NCI-H128 (cell line): ENCODE results near the gene ITPKB.

Experiments
- DNase-seq: peaks from one replicate; lab custom pipeline; 2025; ENCODE audit not compliant: unreplicated experiment; lab: John Stamatoyannopoulos, UW

The ITPKB gene

DNA sequence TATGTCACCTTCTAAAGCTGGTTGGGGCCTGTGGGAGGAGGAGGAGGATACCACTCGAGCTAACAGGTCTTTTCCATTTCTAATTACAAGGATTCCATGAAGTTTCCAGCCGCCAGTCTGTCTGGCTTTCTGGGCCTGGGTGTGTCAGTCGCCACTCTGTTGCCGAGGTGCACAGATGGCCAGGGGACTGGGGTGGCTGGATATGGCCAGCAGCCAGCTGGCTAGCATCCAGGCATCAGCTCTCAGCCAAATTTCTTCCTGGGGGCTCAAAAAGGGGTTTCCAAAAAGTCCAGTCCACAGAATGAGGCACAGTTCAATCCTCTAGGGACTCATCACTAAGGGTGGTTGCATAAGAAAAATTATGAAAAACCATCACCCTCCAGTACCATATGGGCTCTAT, 32.4 kb downstream of the ITPKB start:
- DNase-seq, result no peak

DNA sequence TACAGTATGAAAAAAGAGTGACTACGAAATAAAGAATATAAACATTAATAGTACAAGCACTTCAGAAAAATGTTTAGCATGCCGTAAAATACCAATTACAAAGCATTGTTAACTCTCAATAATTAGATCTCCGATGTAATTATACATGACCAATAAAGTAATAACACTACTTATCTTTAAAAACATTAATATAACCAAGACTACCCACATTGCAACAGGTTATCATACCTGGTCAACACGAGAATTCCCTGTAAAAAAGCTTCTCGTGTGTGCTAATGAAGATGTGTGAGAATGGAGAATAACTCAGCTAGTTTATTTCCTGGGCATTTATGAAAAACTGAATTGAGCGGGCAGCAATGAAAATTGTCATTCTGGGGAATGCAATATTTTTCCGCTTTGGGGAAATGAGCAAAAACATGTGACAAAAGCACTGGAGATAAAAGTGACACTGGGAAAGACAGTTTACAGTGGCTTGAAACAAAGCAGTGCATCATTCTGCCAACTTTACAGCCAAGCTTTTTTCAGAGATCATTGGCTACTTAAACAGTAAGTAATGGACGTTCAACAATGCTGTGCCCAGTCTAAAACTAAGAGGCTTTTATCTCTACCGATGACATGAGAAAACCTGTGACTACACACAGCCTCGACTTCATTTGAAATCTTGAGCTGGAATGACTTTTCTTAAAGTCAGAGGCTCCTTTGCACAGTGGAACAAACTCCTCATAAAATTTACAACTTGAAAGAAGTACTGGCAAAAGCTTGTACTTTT, 34.7 kb downstream of the ITPKB start:
- no peak for DNase-seq

DNA sequence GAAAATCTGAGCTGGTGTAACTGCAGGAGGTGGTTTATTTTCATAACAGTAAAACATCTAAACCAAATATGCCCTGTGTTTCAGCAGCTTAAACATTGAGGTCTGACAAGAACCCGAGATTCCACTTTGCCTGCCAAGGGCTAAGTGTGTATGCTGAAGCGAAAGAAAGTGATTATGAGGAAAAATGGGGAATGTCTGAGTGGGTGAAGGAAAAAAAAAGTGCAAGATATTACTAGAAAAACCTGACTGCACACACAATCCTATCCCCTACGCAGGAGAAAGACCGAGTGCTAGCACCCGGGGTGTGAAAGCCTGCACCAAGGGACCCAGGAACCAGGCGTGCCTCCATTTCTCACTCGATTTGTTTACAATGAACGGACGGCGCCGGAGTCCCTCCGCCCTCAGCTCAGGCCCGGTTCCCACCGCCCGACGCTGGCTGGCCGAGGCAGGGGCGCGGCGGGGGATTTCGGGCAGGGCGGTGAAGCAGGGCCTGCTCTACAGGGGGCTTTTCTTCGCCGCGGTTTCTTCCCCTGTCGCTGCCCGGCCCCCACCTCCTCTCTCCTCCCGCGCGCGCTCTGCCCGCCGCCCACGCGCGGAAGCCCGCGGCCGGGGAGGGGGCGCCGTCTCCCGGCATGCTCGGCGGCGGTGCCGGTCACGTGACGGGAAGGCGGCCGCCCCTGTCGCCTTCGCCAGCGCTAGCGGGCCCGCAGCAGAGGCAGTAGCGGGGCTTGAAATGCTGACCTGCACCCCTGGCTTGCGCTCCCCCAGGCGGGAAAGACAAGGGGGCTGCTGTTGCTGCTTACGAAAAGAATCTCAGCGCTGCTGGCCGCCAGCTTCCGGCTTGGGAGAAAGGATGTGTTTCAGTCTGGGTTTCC, 35.9 kb downstream of the ITPKB start:
- DNase-seq, result no peak

DNA sequence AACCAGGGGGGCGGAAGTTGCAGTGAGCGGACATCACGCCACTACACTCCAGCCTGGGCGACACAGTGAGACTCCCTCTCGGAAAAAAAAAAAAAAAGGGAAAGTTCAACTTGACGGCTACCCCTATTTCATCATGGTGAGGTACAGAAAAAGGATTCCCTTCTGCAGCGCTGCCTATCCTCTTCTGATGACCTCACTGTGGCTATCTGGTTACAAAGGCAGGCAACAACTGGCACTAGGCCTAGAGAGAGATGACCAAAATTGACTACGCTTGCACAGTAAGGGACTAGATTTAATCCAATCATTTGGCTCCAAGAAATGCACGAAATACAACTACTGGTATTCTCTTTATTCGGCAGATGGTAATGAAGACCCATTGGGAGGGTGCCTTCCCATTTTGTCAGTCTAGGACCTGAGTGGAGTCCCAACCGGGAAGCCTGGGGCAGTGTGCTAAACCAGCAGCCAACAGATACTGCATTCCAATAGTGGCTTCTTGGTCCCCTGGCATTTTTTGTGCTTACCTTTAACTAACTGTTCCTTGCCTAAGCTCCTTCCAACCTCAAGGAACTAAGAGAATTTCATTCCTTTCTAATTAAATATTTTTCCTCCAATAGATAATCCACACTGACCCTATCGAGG, 36.6 kb downstream of the ITPKB start:
- DNase-seq, result no peak

DNA sequence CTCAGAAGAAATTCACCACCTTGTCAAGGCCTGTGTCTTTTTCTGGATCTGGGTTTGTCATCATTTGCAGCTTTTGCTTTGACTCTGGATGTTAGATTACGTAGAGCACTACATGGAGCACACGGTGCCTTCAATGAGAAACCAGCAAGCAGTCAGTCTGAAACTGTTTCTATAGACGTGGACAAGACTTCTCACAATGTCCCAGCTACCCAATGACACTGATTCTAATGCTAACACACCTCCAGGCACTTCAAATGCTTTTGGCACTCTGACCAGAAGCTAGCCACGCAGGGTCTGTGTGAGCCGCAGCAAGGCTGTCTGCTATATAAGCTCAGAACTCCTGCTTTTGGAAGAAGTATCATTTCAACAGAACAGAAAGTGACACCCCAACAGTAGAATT, 38.2 kb downstream of the ITPKB start:
- no peak for DNase-seq

DNA sequence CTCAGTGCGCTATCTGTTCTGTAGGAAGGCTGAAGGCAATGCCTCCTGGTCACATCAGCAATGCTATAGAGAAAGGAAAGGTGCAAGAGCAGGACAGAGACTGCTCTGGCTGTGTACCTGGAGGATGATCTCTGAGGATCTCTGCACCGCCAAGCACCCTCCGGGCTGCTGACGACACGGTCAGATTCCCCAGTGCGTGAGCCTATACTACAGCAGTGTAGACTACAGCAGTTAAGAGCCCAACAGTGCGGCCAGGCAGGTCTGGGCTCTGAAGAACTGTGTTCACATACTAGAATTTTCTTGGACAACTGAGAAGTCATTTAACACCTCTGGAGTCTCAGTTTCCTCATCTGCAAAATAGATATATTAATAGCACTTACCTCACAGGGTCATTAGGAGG, 39.9 kb downstream of the ITPKB start:
- no peak for DNase-seq

DNA sequence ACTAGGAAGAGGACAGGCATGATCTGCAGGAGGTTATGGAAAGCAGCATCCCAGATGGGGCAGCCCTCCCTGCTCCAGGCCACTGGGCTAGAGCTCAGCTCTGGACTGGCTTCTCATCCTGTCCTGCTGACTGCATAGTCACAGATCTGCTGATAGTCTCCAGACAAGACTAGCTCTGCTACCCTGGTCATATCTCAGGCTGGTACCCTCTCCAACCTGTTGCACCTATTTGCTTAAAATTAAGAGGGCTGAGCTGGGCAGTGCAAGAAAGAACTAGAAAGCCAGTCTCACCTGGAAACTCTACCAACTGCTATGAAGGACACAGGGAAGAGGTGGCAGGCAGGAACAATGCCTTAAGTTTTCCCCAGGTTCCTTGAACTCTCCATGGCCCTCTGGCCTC, 40.4 kb downstream of the ITPKB start:
- DNase-seq, result no peak

DNA sequence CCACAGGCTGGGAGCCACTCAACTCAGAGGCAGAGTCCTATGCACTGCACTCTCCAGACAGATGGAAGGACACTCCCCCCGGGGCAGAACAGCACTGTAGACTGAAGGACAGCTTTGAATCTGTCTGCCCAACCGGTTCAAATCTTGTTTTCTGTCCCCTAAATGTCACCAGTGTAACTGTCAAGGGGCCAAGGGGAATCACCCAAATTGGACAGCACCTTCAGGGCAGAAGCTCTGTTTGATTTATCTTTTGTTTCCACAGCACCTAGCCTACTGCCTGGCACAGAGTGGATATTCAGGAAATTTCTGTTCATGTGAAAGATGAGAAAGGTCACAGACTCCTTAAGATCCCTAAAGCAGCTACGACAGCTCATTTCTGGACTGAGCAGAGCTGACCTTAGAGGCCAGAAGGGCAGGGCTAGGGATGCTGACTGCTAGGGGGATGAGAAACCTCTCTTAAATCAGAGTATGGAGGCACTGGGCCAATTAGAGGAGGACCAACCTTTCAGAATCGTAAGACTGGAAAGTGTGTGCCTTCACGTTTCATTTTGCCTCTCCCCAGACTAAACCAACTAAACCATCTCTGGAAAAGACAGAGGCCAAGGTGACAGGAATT, 41.0 kb downstream of the ITPKB start:
- no peak for DNase-seq

DNA sequence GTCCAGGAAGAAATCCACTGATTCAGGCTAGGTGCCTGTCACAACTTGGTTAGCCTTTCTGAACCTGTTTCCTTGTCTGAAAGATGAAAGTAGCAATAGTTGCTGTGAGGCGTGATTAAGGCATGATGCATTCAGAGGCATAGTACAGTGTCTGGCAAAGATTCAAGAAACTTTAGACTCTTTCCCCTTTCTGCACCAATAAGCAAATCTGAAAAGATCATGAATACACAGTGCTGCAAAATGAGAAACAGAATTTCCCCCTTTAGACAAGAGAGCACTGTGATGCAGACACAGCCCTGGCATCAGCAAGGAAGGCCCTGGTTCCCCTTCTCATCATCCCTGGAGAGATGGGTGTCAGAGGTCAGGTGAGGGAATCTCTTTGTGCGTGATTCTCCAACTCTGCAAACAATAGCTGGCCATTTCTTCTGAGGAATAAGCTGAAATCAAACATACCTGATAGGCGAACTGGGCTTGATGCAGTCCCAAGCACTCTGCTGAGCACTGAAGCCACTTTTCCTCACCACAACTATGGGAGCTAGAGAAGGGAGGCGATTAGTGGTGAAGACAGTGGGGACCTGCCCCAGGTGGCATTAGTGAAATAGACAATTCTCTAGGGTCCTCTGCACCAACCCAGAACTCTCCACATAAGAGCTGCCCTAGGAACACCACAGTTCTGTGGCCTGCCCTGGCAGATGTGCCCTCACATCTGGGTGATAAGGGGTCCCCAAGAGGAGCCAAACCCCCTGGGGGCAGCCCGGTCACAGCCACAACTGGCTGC, 41.7 kb downstream of the ITPKB start:
- DNase-seq, result no peak

DNA sequence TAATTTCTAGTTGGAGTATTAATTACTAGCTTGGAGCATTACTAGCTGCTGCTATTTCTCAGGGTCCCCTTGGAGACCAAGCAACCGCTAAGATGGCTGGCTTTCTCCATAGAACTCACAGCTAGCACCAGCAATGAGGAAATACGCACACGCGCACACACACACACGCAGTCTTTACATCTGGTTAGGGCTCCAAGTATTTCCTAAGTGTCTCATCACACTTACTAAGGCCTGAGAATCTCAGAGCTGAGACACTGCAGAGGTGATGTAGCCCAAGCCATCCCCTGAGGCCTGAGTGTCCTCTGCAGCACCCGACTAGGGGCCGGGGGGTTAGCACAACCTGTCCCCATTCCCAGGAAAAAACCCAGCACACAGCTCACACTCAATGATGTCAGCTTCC, 42.5 kb downstream of the ITPKB start:
- no peak for DNase-seq

DNA sequence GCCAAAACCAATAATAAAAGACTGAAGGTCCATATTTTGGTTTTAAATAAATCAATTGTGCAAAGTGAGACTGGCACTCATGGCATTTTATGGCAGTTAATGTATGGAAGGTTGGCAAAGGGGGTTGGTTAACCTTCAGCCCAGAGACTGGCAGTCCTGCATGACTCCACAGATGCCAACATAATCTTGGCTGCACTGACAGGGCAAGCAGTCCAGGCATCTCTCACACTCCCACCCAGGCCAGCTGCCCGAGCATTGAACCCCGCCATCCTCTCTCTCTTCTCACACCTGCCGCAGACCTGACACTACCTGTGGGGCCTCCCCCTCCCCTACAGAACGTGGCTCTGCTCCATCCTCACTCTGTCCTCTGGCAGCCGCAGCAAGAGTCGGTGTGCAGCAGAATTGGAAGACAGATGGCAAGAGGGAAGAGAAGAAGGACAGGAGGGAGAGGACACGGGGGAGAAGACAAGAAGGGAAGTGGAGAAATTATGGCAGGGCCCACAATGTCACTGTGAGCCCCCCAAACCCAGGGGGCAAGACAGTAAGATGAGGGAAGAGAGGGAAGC, 43.7 kb downstream of the ITPKB start:
- no peak for DNase-seq

DNA sequence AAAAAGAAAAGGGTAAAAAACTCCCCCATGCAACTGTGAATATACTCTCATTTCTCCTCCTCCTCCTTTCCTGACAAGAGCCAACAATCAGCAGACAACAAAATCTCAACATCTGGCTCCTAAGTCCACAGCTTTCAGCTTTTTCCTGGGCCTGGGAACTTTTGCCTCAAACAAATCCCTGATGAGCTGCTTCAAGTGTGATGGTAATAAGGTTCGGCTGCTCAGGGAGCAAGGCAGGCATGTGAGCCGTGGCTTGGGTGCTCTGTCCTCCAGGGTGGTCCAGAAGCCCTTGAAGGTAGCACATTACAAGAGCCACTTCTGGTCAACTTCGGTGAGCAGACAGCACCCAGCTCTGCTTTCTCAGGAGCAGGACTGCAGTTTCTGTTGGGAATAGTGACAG, 46.3 kb downstream of the ITPKB start:
- no peak for DNase-seq

DNA sequence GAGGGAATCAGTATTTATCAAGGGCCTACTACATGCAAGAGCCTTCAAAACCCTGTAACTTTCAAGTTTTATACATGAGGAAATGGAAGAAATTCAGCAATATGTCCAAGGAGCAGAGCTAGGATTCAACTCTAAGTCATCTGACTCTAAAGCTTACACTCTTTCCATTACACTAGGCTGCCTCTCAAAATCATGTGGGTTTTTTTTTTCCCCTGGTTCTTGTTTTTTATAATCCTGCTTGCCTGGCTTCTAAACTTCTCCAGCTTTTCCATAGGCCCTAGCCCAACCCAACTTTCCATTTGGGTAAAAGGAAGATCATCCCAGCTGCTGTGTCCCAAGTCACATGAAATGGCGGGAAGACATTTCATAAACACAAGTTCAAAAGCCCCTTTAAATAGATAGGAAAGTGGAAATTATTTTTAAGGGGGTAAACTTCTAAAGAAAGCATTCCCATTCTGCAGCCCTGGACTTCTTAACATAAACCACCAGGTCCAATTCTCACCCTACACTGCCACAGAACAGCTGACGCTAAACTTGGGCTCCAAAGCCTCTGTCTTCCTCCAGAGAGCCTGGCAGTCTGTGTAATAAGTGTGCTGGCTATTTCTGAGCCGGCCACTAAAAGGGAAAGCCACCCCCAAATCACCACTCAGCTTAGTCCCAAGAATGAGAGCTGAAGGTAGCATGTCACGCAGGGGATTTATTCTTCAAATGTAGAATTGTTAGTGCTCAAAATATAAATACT, 46.9 kb downstream of the ITPKB start:
- DNase-seq, result no peak

DNA sequence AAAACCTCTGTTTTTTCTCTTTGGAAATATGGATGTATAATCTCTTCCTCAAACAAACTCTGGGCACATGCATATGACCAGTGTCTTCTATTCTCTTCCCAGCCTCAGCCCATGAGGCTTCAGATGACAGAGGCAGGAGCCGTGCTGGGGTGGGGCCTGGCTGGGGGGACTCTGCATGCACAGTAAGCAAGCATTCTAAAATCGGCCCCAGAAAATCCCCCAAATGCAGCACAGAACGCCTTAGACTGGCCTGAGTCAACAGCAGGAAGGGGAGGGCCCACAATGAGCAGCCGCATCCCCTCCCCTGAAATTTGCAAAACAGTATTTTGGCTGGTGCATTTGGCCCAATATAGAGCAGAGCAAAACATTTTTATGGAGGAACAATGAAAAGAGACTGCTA, 47.8 kb downstream of the ITPKB start:
- DNase-seq, result no peak

DNA sequence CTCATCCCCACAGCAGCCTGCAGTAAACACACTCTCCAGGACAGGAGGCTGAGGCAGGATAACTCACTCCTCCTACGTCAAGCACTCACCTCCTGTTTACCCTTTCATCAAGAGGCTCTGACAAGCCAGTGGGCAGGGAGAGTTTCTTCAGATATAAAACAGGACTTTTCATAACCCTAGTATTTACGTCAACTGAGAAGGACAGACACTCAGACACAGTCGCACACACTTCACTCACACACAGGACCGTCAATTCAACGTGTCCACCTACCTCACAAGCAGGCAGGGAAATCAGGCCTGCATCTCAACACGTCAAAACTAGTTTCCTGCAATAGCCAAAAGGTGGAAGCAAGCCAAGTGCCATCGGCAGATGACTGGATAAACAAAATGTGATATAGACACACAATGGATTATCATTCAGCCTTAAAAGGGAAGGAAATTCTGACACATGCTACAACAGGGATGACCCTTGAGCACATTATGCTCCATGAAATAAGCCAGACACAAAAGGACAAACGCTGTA, 48.6 kb downstream of the ITPKB start:
- no peak for DNase-seq

DNA sequence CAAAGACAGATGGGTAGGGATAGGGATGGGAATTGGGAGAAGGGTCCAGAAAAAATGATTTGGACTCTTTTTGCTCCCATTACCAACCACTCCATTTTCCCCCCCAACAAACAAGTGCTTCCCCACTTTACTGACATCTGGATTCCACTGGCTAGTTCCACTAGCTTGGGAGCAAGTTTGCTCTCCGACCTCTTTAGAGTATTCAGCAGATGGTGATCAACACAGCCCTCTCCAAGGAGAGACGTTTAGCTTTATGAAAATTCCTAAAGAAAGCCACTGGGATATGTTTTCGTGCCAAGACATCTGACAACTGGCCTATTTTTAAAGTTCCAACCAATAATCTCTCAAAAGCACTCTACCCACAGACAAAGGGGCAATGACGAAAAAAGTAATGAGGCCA, 50.3 kb downstream of the ITPKB start:
- no peak for DNase-seq

DNA sequence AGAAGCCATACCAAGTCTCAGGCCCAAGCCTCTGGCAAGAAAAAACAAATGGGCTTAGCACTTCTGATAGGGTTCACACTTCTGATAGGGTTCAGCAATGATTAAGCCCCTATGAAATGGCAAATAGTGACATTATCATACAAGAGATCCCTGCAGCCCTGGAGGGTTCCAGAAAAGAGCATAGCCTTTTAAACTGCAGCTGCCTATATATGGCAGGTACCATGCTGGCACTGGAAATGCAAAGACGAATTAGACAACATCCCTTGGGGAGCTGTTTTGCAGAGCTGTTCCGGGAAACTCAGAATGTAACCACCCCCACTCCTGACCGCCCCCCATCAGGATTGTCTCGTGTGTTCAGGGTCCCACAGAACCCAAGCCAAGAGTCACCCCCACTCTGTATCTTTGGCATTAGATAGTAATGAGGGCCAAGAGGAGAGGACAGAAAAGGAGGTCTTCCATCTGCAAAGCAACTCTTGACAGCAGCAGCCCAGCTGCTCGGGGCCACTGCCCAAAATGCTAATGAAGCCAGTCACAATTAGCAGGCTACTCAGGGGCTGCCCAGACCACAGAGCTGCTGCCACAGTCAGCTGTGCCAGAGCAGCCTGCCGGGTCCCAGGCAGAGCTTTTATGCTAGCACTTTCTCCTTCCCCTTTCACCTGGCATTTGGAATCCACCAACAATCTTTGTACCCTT, 50.9 kb downstream of the ITPKB start:
- no peak for DNase-seq

DNA sequence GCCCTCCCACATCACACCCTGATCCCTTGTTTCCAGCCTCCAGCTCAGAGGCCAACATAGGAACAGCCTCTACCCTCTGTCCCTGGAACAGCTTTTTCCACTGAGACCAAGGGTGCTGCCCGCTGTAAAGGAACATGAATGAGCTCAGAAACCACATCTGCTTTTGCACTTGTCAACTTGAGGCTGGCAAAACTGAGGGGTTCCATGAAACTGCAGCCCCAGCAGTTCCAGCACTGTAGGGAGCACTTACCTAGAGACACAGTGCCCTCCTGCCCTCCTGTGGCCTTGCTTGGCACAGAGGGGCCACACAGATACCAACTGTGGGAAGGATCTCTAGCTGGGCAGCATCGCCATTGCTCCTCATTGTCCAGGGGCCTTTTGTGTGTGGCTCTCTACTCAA, 51.7 kb downstream of the ITPKB start:
- DNase-seq, result no peak
